WTC11 (cell line): ENCODE data around the gene REN.

Experiments
- CTCF ChIP-seq: fragments of 200-600 bp; IDR thresholded peaks from 2 replicates; pipeline ENCODE4 v1.8.0; 2022; ENCODE audit warnings: antibody characterized with exemption
- FOXP1 ChIP-seq: sonication (generic); formaldehyde crosslinking; IDR thresholded peaks from 2 replicates; pipeline ENCODE4 v1.8.0; 2022; ENCODE audit warnings: missing genetic modification reagents, mild to moderate bottlenecking, moderate library complexity, borderline replicate concordance
- GABPB1 ChIP-seq: sonication (generic); formaldehyde crosslinking; IDR thresholded peaks from 2 replicates; pipeline ENCODE4 v1.8.1; 2023; ENCODE audit warnings: mild to moderate bottlenecking, missing genetic modification reagents

GRCh38 chr1:204191456-204191855 is 25.3 kb upstream of the REN start:
- no peak for TF ChIP-seq CTCF
- no peak for TF ChIP-seq GABPB1 (CRISPR knock-in tag)
- no peak for TF ChIP-seq FOXP1
